DND-41 (cell line): ENCODE data around the gene TEX9.

Experiments
- ATAC-seq: fragments of 200-7000 bp; cut with Tn5 transposase; 3 replicates; pipeline ENCODE4 v1.9.1; 2021; ENCODE audit warnings: low read depth; ENCODE audit not compliant: insufficient read depth
- DNase-seq: peaks from one replicate; pipeline ENCODE4 v3.0.0-alpha.2; 2020
- H2AFZ ChIP-seq: 2 replicates; pipeline ENCODE4 v1.6.0; 2012; ENCODE audit warnings: low read depth, low read length
- H3K27ac ChIP-seq: 2 replicates; pipeline ENCODE4 v1.5.1; 2012; ENCODE audit warnings: low read length, inconsistent platforms
- H3K27me3 ChIP-seq: fragments of 200-600 bp; sonication (generic); 2 replicates; pipeline ENCODE4 v1.6.0; 2012; ENCODE audit warnings: low read length, mild to moderate bottlenecking, inconsistent platforms; ENCODE audit not compliant: insufficient read depth, poor library complexity
- H3K36me3 ChIP-seq: 2 replicates; pipeline ENCODE4 v1.5.1; 2012; ENCODE audit warnings: low read length, inconsistent platforms; ENCODE audit not compliant: insufficient read depth
- H3K4me1 ChIP-seq: 2 replicates; pipeline ENCODE4 v1.5.1; 2012; ENCODE audit warnings: mild to moderate bottlenecking, low read length; ENCODE audit not compliant: insufficient read depth
- H3K4me2 ChIP-seq: 2 replicates; pipeline ENCODE4 v1.6.0; 2012; ENCODE audit warnings: mild to moderate bottlenecking, moderate library complexity, low read length, inconsistent platforms; ENCODE audit not compliant: insufficient read depth
- H3K4me3 ChIP-seq, 2 experiments: fragments of 200-600 bp in 1 of 2; shearing (Covaris generic) in 1 of 2; 2 replicates each; pipeline ENCODE4 v1.5.1; 2012 to 2016; ENCODE audit warnings: inconsistent platforms in 2 of 2, low read length in 2 of 2, mild to moderate bottlenecking in 2 of 2, low read depth in 1 of 2, moderate library complexity in 1 of 2
- H3K79me2 ChIP-seq: 2 replicates; pipeline ENCODE4 v1.6.0; 2012; ENCODE audit warnings: low read length, inconsistent platforms; ENCODE audit not compliant: insufficient read depth
- H3K9ac ChIP-seq: 2 replicates; pipeline ENCODE4 v1.6.0; 2012; ENCODE audit warnings: low read depth, mild to moderate bottlenecking, inconsistent platforms, low read length, moderate library complexity
- H3K9me3 ChIP-seq: 2 replicates; pipeline ENCODE4 v1.5.1; 2012; ENCODE audit warnings: low read length, moderate library complexity, mild to moderate bottlenecking, inconsistent platforms; ENCODE audit not compliant: insufficient read depth, severe bottlenecking
- H4K20me1 ChIP-seq: 2 replicates; pipeline ENCODE4 v1.6.0; 2012; ENCODE audit warnings: low read length; ENCODE audit not compliant: insufficient read depth
- CTCF ChIP-seq: IDR thresholded peaks from 2 replicates; pipeline ENCODE4 v1.5.1; 2012; ENCODE audit warnings: borderline replicate concordance, low read length, moderate library complexity, mild to moderate bottlenecking; ENCODE audit not compliant: poor library complexity, severe bottlenecking; ENCODE audit errors: extremely low read depth
- EZH2 ChIP-seq: IDR thresholded peaks from 3 replicates; pipeline ENCODE4 v1.6.1; 2012; ENCODE audit warnings: borderline replicate concordance, low read depth, mild to moderate bottlenecking, moderate library complexity, low read length, inconsistent platforms; ENCODE audit not compliant: severe bottlenecking

Gene TEX9

GRCh38 chr15:56432304-56432703 is 67.1 kb downstream of the TEX9 start:
- Histone ChIP-seq H3K27ac (no peak overlapping the region), H3K9me3 (no peaks in the 10 kb centered on the region), H2AFZ (no peak overlapping the region), H3K9ac (no peak overlapping the region), H3K4me2 (no peak overlapping the region), H4K20me1 (no peaks in the 10 kb centered on the region), H3K79me2 (no peaks in the 10 kb centered on the region), H3K4me1 (no peaks in the 10 kb centered on the region), H3K4me3 (no peak overlapping the region), H3K27me3 (no peaks in the 10 kb centered on the region), H3K36me3 (peaks cover 34% of the 10 kb centered on the region)
- ATAC-seq (no peak), DNase-seq (no peak)
- TF ChIP-seq CTCF = no peak
- TF ChIP-seq EZH2 = no peak

- H3K79me2 ChIP-seq = no peaks in the 10 kb centered on the region
- DNase-seq (no peak), ATAC-seq (no peak)
- no peak overlapping the region for H3K4me3 ChIP-seq
- no peak for TF ChIP-seq CTCF
- TF ChIP-seq EZH2 = no peak
- H3K4me2 ChIP-seq = no peak overlapping the region
- H3K9ac ChIP-seq = no peak overlapping the region
- H3K36me3 ChIP-seq = peaks cover 36% of the 10 kb centered on the region; the same call in 1 of the 2 replicates
- no peaks in the 10 kb centered on the region for H3K9me3 ChIP-seq
- no peaks in the 10 kb centered on the region for H3K4me1 ChIP-seq
- H4K20me1 ChIP-seq = no peaks in the 10 kb centered on the region
- H3K27me3 ChIP-seq = no peaks in the 10 kb centered on the region
- H2AFZ ChIP-seq = no peak overlapping the region
- no peak overlapping the region for H3K27ac ChIP-seq
These were observed 75.1 kb downstream of the TEX9 start for GRCh38 chr15:56440214-56440770.

- H3K79me2 ChIP-seq = no peaks in the 10 kb centered on the region
- TF ChIP-seq EZH2 = no peak
- no peak for TF ChIP-seq CTCF
- H3K4me3 ChIP-seq = no peak overlapping the region
- peaks cover 45% of the 10 kb centered on the region; the same call in 1 of the 2 replicates for H3K36me3 ChIP-seq
- H3K9me3 ChIP-seq = no peaks in the 10 kb centered on the region
- H3K27ac ChIP-seq = no peak overlapping the region
- no peak overlapping the region for H2AFZ ChIP-seq
- H3K4me1 ChIP-seq = no peaks in the 10 kb centered on the region
- no peak for ATAC-seq
- no peak for DNase-seq
- no peak overlapping the region for H3K9ac ChIP-seq
- H4K20me1 ChIP-seq = no peaks in the 10 kb centered on the region
- no peak overlapping the region for H3K4me2 ChIP-seq
- no peaks in the 10 kb centered on the region for H3K27me3 ChIP-seq
These were observed 77.1 kb downstream of the TEX9 start for GRCh38 chr15:56442354-56442753.
